WTC11 (cell line): ENCODE measurements around the gene SNX19.

ENCODE experiments used
- ATF3 ChIP-seq: sonication (generic); formaldehyde crosslinking; conservative IDR thresholded peaks from 2 replicates; pipeline ENCODE4 v1.8.1; 2022; ENCODE audit warnings: mild to moderate bottlenecking, missing genetic modification reagents
- CBFB ChIP-seq: sonication (generic); formaldehyde crosslinking; IDR thresholded peaks from 2 replicates; pipeline ENCODE4 v1.8.1; 2022; ENCODE audit warnings: mild to moderate bottlenecking, low read depth, missing genetic modification reagents
- CREB1 ChIP-seq: sonication (generic); formaldehyde crosslinking; IDR thresholded peaks from 2 replicates; pipeline ENCODE4 v1.8.0; 2023; ENCODE audit warnings: mild to moderate bottlenecking, missing genetic modification reagents
- CTCF ChIP-seq: fragments of 200-600 bp; IDR thresholded peaks from 2 replicates; pipeline ENCODE4 v1.8.0; 2022; ENCODE audit warnings: antibody characterized with exemption
- FOXK1 ChIP-seq: sonication (generic); formaldehyde crosslinking; IDR thresholded peaks from 2 replicates; pipeline ENCODE4 v1.8.0; 2022; ENCODE audit warnings: mild to moderate bottlenecking, moderate library complexity, missing genetic modification reagents
- FOXP1 ChIP-seq: sonication (generic); formaldehyde crosslinking; IDR thresholded peaks from 2 replicates; pipeline ENCODE4 v1.8.0; 2022; ENCODE audit warnings: missing genetic modification reagents, mild to moderate bottlenecking, moderate library complexity, borderline replicate concordance
- MAX ChIP-seq: sonication (generic); formaldehyde crosslinking; IDR thresholded peaks from 2 replicates; pipeline ENCODE4 v1.8.0; 2022; ENCODE audit warnings: mild to moderate bottlenecking, missing genetic modification reagents
- TEAD4 ChIP-seq: sonication (generic); formaldehyde crosslinking; IDR thresholded peaks from 2 replicates; pipeline ENCODE4 v1.8.0; 2022; ENCODE audit warnings: mild to moderate bottlenecking, missing genetic modification reagents
- TF ChIP-seq, protein P1 (sequence below): sonication (generic); formaldehyde crosslinking; IDR thresholded peaks from 2 replicates; pipeline ENCODE4 v1.8.1; 2023; ENCODE audit warnings: mild to moderate bottlenecking, missing genetic modification reagents
- TF ChIP-seq, protein P2 (sequence below): sonication (generic); formaldehyde crosslinking; IDR thresholded peaks from 2 replicates; pipeline ENCODE4 v1.8.1; 2023; ENCODE audit warnings: mild to moderate bottlenecking, missing genetic modification reagents, moderate library complexity
- TF ChIP-seq, protein P3 (sequence below): fragments of 250-450 bp; sonication (Bioruptor Pico); conservative IDR thresholded peaks from 2 replicates; pipeline ENCODE4 v1.9.0; 2021; ENCODE audit warnings: mild to moderate bottlenecking
- TF ChIP-seq, protein P4 (sequence below): sonication (generic); formaldehyde crosslinking; IDR thresholded peaks from 2 replicates; pipeline ENCODE4 v1.8.0; 2022; ENCODE audit warnings: missing genetic modification reagents

- TF ChIP-seq, protein P1, sequence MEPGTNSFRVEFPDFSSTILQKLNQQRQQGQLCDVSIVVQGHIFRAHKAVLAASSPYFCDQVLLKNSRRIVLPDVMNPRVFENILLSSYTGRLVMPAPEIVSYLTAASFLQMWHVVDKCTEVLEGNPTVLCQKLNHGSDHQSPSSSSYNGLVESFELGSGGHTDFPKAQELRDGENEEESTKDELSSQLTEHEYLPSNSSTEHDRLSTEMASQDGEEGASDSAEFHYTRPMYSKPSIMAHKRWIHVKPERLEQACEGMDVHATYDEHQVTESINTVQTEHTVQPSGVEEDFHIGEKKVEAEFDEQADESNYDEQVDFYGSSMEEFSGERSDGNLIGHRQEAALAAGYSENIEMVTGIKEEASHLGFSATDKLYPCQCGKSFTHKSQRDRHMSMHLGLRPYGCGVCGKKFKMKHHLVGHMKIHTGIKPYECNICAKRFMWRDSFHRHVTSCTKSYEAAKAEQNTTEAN: no peak
- TF ChIP-seq FOXK1 (CRISPR knock-in tag): no peak
- no peak for TF ChIP-seq CREB1 (CRISPR knock-in tag)
- no peak for TF ChIP-seq CTCF
- TF ChIP-seq, protein P2, sequence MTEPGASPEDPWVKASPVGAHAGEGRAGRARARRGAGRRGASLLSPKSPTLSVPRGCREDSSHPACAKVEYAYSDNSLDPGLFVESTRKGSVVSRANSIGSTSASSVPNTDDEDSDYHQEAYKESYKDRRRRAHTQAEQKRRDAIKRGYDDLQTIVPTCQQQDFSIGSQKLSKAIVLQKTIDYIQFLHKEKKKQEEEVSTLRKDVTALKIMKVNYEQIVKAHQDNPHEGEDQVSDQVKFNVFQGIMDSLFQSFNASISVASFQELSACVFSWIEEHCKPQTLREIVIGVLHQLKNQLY (CRISPR knock-in tag): no peak
- TF ChIP-seq, protein P3, sequence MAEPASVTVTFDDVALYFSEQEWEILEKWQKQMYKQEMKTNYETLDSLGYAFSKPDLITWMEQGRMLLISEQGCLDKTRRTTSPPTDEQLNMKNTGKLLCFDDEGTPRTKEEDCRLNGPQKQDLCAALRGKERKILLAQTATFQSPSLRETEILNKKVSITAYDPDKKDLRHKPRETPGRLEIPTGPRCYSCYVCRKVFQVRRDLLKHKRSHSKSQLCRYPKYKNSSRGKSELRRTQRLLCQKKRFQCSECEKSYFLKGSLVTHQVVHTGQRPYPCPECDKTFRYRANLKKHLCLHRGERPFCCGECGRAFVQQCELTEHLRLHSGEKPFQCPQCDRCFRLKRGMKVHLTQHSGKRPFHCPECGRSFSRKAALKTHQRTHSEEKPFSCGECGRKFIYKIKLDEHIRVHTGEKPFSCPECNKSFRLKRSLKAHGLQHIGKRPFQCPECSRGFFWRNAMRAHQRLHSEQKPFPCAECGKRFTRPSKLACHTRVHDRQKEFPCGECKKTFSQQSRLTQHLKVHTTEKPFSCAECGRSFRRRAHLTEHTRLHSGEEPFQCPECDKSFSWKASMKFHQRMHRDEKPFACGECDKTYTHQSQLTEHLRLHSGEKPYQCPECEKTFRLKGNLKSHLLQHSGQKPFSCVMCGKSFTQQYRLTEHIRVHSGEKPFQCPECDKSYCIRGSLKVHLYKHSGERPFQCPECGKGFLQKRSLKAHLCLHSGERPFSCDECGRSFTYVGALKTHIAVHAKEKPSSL: no peak
- TF ChIP-seq, protein P4, sequence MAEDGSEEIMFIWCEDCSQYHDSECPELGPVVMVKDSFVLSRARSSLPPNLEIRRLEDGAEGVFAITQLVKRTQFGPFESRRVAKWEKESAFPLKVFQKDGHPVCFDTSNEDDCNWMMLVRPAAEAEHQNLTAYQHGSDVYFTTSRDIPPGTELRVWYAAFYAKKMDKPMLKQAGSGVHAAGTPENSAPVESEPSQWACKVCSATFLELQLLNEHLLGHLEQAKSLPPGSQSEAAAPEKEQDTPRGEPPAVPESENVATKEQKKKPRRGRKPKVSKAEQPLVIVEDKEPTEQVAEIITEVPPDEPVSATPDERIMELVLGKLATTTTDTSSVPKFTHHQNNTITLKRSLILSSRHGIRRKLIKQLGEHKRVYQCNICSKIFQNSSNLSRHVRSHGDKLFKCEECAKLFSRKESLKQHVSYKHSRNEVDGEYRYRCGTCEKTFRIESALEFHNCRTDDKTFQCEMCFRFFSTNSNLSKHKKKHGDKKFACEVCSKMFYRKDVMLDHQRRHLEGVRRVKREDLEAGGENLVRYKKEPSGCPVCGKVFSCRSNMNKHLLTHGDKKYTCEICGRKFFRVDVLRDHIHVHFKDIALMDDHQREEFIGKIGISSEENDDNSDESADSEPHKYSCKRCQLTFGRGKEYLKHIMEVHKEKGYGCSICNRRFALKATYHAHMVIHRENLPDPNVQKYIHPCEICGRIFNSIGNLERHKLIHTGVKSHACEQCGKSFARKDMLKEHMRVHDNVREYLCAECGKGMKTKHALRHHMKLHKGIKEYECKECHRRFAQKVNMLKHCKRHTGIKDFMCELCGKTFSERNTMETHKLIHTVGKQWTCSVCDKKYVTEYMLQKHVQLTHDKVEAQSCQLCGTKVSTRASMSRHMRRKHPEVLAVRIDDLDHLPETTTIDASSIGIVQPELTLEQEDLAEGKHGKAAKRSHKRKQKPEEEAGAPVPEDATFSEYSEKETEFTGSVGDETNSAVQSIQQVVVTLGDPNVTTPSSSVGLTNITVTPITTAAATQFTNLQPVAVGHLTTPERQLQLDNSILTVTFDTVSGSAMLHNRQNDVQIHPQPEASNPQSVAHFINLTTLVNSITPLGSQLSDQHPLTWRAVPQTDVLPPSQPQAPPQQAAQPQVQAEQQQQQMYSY (CRISPR knock-in tag): no peak
- TF ChIP-seq FOXP1 (CRISPR knock-in tag): no peak
- TF ChIP-seq ATF3 (CRISPR knock-in tag): no peak
- TF ChIP-seq CBFB (CRISPR knock-in tag): no peak
- TF ChIP-seq TEAD4 (CRISPR knock-in tag): no peak
- no peak for TF ChIP-seq MAX
Observed at GRCh38 chr11:130846606-130847005, 69.7 kb downstream of the SNX19 start.
